Hepatic stellate cell (primary cell): ENCODE data around the gene NMT1.
"Not testable (repeated sequence)": the region's sequence is repeated elsewhere in the genome, so short reads cannot be mapped to it uniquely, and the experiment has no call there.

Experiments
- DNase-seq: peaks from one replicate; pipeline ENCODE4 v3.0.0; 2011; ENCODE audit warnings: low spot score

Gene NMT1

DNA sequence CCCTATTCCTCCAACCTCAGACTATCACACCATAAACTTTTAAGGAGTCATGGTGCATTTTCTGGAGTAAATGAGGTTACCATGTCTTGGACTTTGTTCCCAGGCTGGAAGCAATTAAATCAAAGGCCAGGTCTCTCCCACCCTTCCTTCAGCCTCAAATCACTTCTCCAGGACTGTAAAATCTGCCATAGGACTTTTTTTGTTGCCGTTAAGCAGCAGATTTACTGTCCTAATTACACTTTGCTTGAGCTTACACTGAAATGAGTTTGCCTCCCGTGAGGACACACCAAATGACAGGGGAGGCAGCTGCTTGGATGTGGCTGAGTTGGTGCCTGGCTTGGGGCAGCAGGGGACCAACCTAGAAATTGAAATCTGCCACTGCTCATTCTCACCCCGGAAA is 24.4 kb upstream of the NMT1 start:
- DNase-seq = no peak

- no peak for DNase-seq
These were observed 22.1 kb upstream of the NMT1 start for GRCh38 chr17:45038728-45039634.

- DNase-seq = no peak
These were observed 20.7 kb upstream of the NMT1 start for GRCh38 chr17:45040459-45040858.

GRCh38 chr17:45042346-45043120 is 18.6 kb upstream of the NMT1 start:
- no peak for DNase-seq

GRCh38 chr17:45043813-45044540 is 17.1 kb upstream of the NMT1 start:
- DNase-seq = no peak

GRCh38 chr17:45046537-45047125 is 14.5 kb upstream of the NMT1 start:
- no peak for DNase-seq

- DNase-seq = no peak
These were observed 12.1 kb upstream of the NMT1 start for GRCh38 chr17:45048795-45049563.

- DNase-seq = no peak
These were observed 10.5 kb upstream of the NMT1 start for GRCh38 chr17:45050481-45051059.

DNA sequence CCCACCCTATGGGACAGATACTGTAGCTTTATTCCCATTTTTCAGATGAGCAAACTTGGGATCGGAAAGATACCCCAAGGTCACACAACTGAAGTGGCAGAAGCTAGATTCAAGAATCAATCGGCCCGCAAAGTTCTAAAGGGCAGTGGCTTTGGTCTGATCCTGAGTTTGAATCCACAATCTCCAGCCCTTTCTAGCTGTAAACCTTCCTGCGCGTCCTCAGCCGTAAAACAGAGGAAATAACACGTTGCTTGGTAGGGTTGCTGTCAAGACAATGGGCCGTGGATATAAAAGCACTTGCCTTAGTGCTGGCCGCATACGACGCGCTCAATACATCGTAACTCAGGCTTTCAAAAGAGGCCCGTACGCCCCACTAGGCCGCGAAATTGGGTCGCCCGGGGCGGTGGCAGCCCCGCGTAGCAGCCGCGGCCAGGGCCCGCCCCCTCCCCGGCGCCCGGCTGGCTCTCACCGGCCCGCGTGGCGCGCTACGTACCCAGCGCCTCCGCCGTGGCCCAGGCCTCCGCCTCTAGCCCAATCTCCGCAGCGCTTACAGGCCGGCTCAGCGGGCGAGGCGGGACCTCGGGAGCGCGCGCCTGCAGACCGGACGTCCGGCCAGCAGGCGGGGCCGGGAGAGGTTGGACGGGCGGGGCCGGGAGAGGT is 9.9 kb upstream of the NMT1 start, which contains the start of gene DCAKD:
Gene DCAKD (minus strand): TSS at position 573 of the 660 bp plus-strand sequence. CDS start 16,747 bp downstream, outside the sequence.
- DNase-seq = peak; percentile 92

DNA sequence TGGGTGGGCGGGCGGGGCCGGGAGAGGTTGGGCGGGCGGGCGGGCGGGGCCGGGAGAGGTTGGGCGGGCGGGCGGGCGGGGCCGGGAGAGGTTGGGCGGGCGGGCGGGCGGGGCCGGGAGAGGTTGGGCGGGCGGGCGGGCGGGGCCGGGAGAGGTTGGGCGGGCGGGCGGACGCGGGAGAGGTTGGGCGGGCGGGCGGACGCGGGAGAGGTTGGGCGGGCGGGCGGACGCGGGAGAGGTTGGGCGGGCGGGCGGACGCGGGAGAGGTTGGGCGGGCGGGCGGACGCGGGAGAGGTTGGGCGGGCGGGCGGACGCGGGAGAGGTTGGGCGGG is 9.4 kb upstream of the NMT1 start:
- DNase-seq = not testable (repeated sequence)

- no peak for DNase-seq
These were observed 8.9 kb upstream of the NMT1 start for GRCh38 chr17:45052052-45052772.

DNA sequence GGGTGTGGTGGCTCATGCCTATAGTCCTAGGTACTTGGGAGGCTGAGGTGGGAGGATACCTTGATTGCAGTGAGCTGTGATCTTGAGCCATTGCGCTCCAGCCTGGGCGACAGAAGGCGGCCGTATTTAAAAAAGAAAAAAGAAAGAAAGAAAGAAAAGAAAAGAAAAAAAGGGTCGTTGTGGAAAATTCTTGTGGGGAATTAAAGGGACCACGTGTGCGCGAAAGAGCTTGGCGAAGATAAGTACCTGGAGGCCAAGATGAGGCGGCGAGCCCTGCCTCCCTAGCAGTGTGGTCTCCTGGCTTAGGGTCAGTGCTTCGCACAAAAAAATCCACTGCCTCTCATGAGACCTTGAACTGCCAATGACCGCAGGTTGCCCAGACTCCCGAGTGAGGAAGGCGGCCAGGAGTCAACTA is 728 bp upstream of the NMT1 start:
- DNase-seq = no peak

DNA sequence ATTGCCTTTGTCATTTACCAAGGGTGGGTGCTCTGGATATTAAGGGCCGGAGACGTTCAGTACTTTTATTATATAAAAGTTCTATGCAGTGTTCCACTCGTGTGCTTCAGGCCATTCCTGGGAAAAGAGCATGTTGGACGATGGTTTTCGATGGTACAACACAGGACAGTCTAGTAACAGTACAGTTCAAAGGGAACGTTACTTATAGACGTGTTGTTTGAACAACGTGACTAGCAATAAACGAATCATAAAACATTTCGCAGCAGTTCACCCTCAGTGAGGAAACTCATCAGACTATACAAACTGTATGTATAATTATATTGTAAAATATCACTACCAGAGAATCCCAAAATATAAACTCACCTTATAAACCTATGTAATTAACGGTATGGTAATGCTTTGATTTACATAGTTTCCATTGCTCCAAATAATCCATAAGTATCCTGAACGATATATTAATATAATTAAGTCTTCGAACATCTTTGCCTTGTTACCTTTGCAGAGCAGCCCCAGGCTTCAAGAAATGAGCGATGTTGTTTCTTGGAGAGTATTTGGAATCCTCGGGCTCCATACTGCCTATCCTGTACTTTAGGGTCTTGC is 589 bp downstream of the NMT1 start:
- no peak for DNase-seq

GRCh38 chr17:45063198-45063597 is 2.1 kb downstream of the NMT1 start:
- DNase-seq = no peak

- no peak for DNase-seq
These were observed 6.5 kb downstream of the NMT1 start for GRCh38 chr17:45067637-45068036.

DNA sequence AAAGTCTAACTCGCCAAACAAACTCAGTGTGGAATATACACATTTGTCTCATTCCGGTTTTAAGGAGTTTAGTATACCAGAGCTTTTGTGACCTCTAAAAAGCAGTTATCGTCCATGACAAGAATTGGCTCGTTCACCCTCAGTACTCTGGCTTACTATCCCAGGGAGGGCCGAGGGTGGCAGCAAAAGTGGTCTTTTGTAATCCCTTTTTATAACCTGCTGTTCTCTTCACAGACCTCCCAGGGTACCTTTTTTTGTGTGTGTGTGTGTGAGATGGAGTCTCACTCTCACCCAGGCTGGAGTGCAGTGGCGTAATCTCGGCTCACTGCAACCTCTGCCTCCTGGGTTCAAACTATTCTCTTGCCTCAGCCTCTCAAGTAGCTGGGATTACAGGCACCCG is 8.9 kb downstream of the NMT1 start:
- no peak for DNase-seq

- DNase-seq = no peak
These were observed 9.7 kb downstream of the NMT1 start for GRCh38 chr17:45070809-45071208.

- DNase-seq = no peak
These were observed 12.4 kb downstream of the NMT1 start for GRCh38 chr17:45073414-45074070.

GRCh38 chr17:45077643-45078042 is 16.5 kb downstream of the NMT1 start:
- DNase-seq = no peak
